WTC11 (cell line): ENCODE data around the gene WFDC1. TPM values are rescaled to one million over a fixed set of nuclear protein-coding genes. Genes with fewer than 3 reads are reported as not detected.

Source experiments
- ATAC-seq: fragments of 200-7000 bp; cut with Tn5 transposase; 2 replicates; pipeline ENCODE4 v1.10.0; 2021; ENCODE audit warnings: mild to moderate bottlenecking, moderate library complexity
- CTCF ChIA-PET: fragments of 300-600 bp; sonication (Branson Sonifier 250); formaldehyde crosslinking; loops from one replicate; lab custom pipeline; 2021; ENCODE audit warnings: antibody characterized with exemption; lab: Charles Lee
- POLR2A ChIA-PET: fragments of 350-600 bp; sonication (Branson Sonifier 250); formaldehyde crosslinking; loops from one replicate; lab custom pipeline; 2021; ENCODE audit warnings: antibody characterized with exemption; lab: Charles Lee
- DNase-seq: peaks from one replicate; pipeline ENCODE4 v3.0.0; 2021; ENCODE audit warnings: low spot score
- H3K27ac Mint-ChIP-seq: 2 replicates; pipeline ENCODE4 v1.8.0; 2021; ENCODE audit warnings: mixed read lengths
- H3K27me3 Mint-ChIP-seq: 2 replicates; pipeline ENCODE4 v1.8.0; 2021; ENCODE audit warnings: low read depth, mild to moderate bottlenecking, moderate library complexity, mixed read lengths
- H3K36me3 Mint-ChIP-seq: 2 replicates; pipeline ENCODE4 v1.8.0; 2021; ENCODE audit warnings: mixed read lengths
- H3K4me1 Mint-ChIP-seq: 2 replicates; pipeline ENCODE4 v1.8.0; 2022; ENCODE audit warnings: mixed read lengths
- H3K4me3 Mint-ChIP-seq: 2 replicates; pipeline ENCODE4 v1.8.0; 2021; ENCODE audit warnings: mild to moderate bottlenecking, moderate library complexity, mixed read lengths
- H3K9me3 Mint-ChIP-seq: 2 replicates; pipeline ENCODE4 v1.8.0; 2021; ENCODE audit warnings: mixed read lengths
- AFF4 ChIP-seq: sonication (generic); formaldehyde crosslinking; IDR thresholded peaks from 2 replicates; pipeline ENCODE4 v1.8.1; 2023; ENCODE audit warnings: mild to moderate bottlenecking, missing genetic modification reagents, borderline replicate concordance
- AR ChIP-seq: fragments of 250-450 bp; sonication (Bioruptor Pico); IDR thresholded peaks from 2 replicates; pipeline ENCODE4 v1.9.0; 2021; ENCODE audit warnings: mild to moderate bottlenecking
- ATF6 ChIP-seq: sonication (generic); formaldehyde crosslinking; IDR thresholded peaks from 2 replicates; pipeline ENCODE4 v1.8.1; 2023; ENCODE audit warnings: mild to moderate bottlenecking, missing genetic modification reagents
- CDX4 ChIP-seq: fragments of 250-450 bp; sonication (Bioruptor Pico); IDR thresholded peaks from 2 replicates; pipeline ENCODE4 v1.9.0; 2021; ENCODE audit warnings: moderate library complexity, mild to moderate bottlenecking, inconsistent platforms, borderline replicate concordance
- CREM ChIP-seq: sonication (generic); formaldehyde crosslinking; IDR thresholded peaks from 2 replicates; pipeline ENCODE4 v1.8.1; 2022; ENCODE audit warnings: mild to moderate bottlenecking, missing genetic modification reagents, moderate library complexity
- E2F1 ChIP-seq: sonication (generic); formaldehyde crosslinking; IDR thresholded peaks from 2 replicates; pipeline ENCODE4 v1.8.0; 2022; ENCODE audit warnings: mild to moderate bottlenecking, missing genetic modification reagents
- ELF4 ChIP-seq: sonication (generic); formaldehyde crosslinking; IDR thresholded peaks from 2 replicates; pipeline ENCODE4 v1.8.1; 2022; ENCODE audit warnings: low read depth, mild to moderate bottlenecking, moderate library complexity, missing genetic modification reagents
- FOXP4 ChIP-seq: sonication (generic); formaldehyde crosslinking; IDR thresholded peaks from 2 replicates; pipeline ENCODE4 v1.8.0; 2022; ENCODE audit warnings: mild to moderate bottlenecking, missing genetic modification reagents
- NFATC4 ChIP-seq: fragments of 250-450 bp; sonication (Bioruptor Pico); IDR thresholded peaks from 2 replicates; pipeline ENCODE4 v1.9.0; 2021; ENCODE audit warnings: mild to moderate bottlenecking
- NR1H2 ChIP-seq: sonication (generic); formaldehyde crosslinking; IDR thresholded peaks from 2 replicates; pipeline ENCODE4 v1.9.0; 2021; ENCODE audit warnings: mild to moderate bottlenecking, moderate library complexity, missing genetic modification reagents
- PRRX2 ChIP-seq: fragments of 250-450 bp; sonication (Bioruptor Pico); IDR thresholded peaks from 2 replicates; pipeline ENCODE4 v1.8.0; 2021; ENCODE audit warnings: mild to moderate bottlenecking
- SOX15 ChIP-seq: fragments of 250-450 bp; sonication (Bioruptor Pico); IDR thresholded peaks from 2 replicates; pipeline ENCODE4 v1.9.0; 2021; ENCODE audit warnings: mild to moderate bottlenecking
- STAT6 ChIP-seq: sonication (generic); formaldehyde crosslinking; conservative IDR thresholded peaks from 2 replicates; pipeline ENCODE4 v1.8.1; 2023; ENCODE audit warnings: mild to moderate bottlenecking, low read depth, missing genetic modification reagents, moderate library complexity
- USF1 ChIP-seq: sonication (generic); formaldehyde crosslinking; IDR thresholded peaks from 2 replicates; pipeline ENCODE4 v1.8.0; 2022; ENCODE audit warnings: mild to moderate bottlenecking, missing genetic modification reagents
- ZBTB21 ChIP-seq: sonication (generic); formaldehyde crosslinking; IDR thresholded peaks from 2 replicates; pipeline ENCODE4 v1.8.1; 2023; ENCODE audit warnings: mild to moderate bottlenecking, missing genetic modification reagents, borderline replicate concordance
- ZNF121 ChIP-seq: sonication (generic); formaldehyde crosslinking; IDR thresholded peaks from 2 replicates; pipeline ENCODE4 v1.8.0; 2023; ENCODE audit warnings: missing genetic modification reagents
- ZNF263 ChIP-seq: sonication (generic); formaldehyde crosslinking; IDR thresholded peaks from 2 replicates; pipeline ENCODE4 v1.8.1; 2022; ENCODE audit warnings: low read depth, mild to moderate bottlenecking, moderate library complexity, missing genetic modification reagents
- ZNF425 ChIP-seq: fragments of 250-450 bp; sonication (Bioruptor Pico); conservative IDR thresholded peaks from 2 replicates; pipeline ENCODE4 v1.9.0; 2021; ENCODE audit warnings: mild to moderate bottlenecking
- total RNA-seq: library from RNA; stranded (reverse); gene quantifications from 3 replicates; pipeline ENCODE4 v1.2.3, GENCODE V29; 2021

The WFDC1 gene
- total RNA-seq, 1 experiment from 2014 or later: 0.50 TPM

GRCh38 chr16:84366208-84366607 is 71.5 kb downstream of the WFDC1 start (continued):
- TF ChIP-seq ZBTB21 (CRISPR knock-in tag) (no peak), NFATC4 (CRISPR knock-in tag) (no peak), ZNF121 (no peak), CREM (CRISPR knock-in tag) (no peak), ELF4 (no peak), CDX4 (no peak), PRRX2 (CRISPR knock-in tag) (no peak), ATF6 (no peak), ZNF263 (no peak), SOX15 (CRISPR knock-in tag) (no peak)

GRCh38 chr16:84367297-84367680 is 72.6 kb downstream of the WFDC1 start:
- Mint-ChIP-seq H3K4me1 (peaks cover 35% of the 10 kb centered on the region), H3K9me3 (no peaks in the 10 kb centered on the region), H3K27ac (no peak overlapping the region), H3K36me3 (no peaks in the 10 kb centered on the region), H3K4me3 (peak overlapping the region; percentile 63), H3K27me3 (peaks cover 32% of the 10 kb centered on the region)
- ATAC-seq: no peak
- POLR2A ChIA-PET: interaction anchor here (1.4 kb wide), 1 partner anchor 251 kb away, joined by 3 read pairs; the partner anchor contains the start of gene MBTPS1
- CTCF ChIA-PET: interaction anchor here (1.0 to 2.0 kb wide), 4 partner anchors 53 to 91 kb away, joined by 5 to 11 read pairs (median 6); no protein-coding TSS in a partner anchor
- DNase-seq: no peak
- no peak for TF ChIP-seq ZNF425
- TF ChIP-seq STAT6 (CRISPR knock-in tag): no peak
- no peak for TF ChIP-seq AFF4 (CRISPR knock-in tag)
- no peak for TF ChIP-seq E2F1
- TF ChIP-seq NFATC4 (CRISPR knock-in tag): no peak
- TF ChIP-seq USF1 (CRISPR knock-in tag): no peak
- no peak for TF ChIP-seq NR1H2
- TF ChIP-seq FOXP4 (CRISPR knock-in tag): no peak
- no peak for TF ChIP-seq AR (CRISPR knock-in tag)
